ENCODE measurements around the gene CA11. TPM values are rescaled to one million over a fixed set of nuclear protein-coding genes. Genes with fewer than 3 reads are reported as not detected.

CA11 gene
- total RNA-seq, 1 experiment from 2014 or later = 10.5 TPM

- CTCF ChIA-PET = interaction anchor here (0.6 to 2.7 kb wide), 16 partner anchors 8 to 1308 kb away, joined by 3 to 28 read pairs (median 6); partner anchors contain the start of genes DBP and FUT2
- DNase-seq = peak; percentile 41 to 43
- intact Hi-C loops (cut with micrococcal nuclease; ENCODE audit: unreplicated experiment) = loop anchor here (5.0 kb wide), 1 partner anchor 42 kb away; no protein-coding TSS in a partner anchor
These were observed 377 bp downstream of the CA11 start for GRCh38 chr19:48645620-48646000.

GRCh38 chr19:48644839-48645619, 958 bp downstream of the CA11 start:
- no peaks in the 10 kb centered on the region for H3K9me3 ChIP-seq
- H3K36me3 ChIP-seq (ENCODE audit: control insufficient read depth, insufficient read depth, low read length) = no peaks in the 10 kb centered on the region
- peaks cover 9% of the 10 kb centered on the region; the same call in 1 of the 2 replicates for H3K4me1 ChIP-seq
- no peaks in the 10 kb centered on the region for H3K27me3 Mint-ChIP-seq (ENCODE audit: insufficient read depth, unreplicated experiment)
- H3K4me3 ChIP-seq (ENCODE audit: low read depth, low read length) = peak overlapping the region; percentile 56
- peaks cover 16% of the 10 kb centered on the region for H3K4me1 Mint-ChIP-seq (ENCODE audit: low read depth, unreplicated experiment)
- H3K9me3 Mint-ChIP-seq (ENCODE audit: unreplicated experiment) = no peaks in the 10 kb centered on the region
- peak; percentile 72 to 76 for DNase-seq
- peak overlapping the region; percentile 77 for H3K4me3 Mint-ChIP-seq (ENCODE audit: unreplicated experiment)
- POLR2A ChIA-PET = interaction anchor here (0.6 to 2.1 kb wide), 5 partner anchors 15 to 227 kb away, joined by 4 to 12 read pairs (median 7); partner anchors contain the start of genes PPP1R15A, RPL18 and SPHK2
- H3K27me3 ChIP-seq (replicated peaks; ENCODE audit: control insufficient read depth, insufficient read depth, low read length) = no peaks in the 10 kb centered on the region
- H3K36me3 Mint-ChIP-seq (ENCODE audit: insufficient read depth, unreplicated experiment) = no peaks in the 10 kb centered on the region
- intact Hi-C loops (cut with micrococcal nuclease; ENCODE audit: unreplicated experiment) = loop anchor here (5.0 kb wide), 1 partner anchor 42 kb away; no protein-coding TSS in a partner anchor
- TF ChIP-seq CTCF (IDR thresholded peaks at IDR 0.05; ENCODE audit: insufficient read depth in 1 of 2, low read depth in 1 of 2, low read length in 1 of 2, severe bottlenecking in 1 of 2, unreplicated experiment in 1 of 2) = no peak
- CTCF ChIA-PET = interaction anchor here (0.5 to 2.7 kb wide), 13 partner anchors 30 to 1308 kb away, joined by 3 to 28 read pairs (median 6); partner anchors contain the start of gene FUT2
- H3K27ac Mint-ChIP-seq (ENCODE audit: unreplicated experiment) = peak overlapping the region; percentile 69
- no TSS peak for BruUV-seq (replicated peaks)

More at GRCh38 chr19:48645620-48646000, 377 bp downstream of the CA11 start:
- Histone ChIP-seq H3K4me1 (peaks cover 9% of the 10 kb centered on the region; the same call in 1 of the 2 replicates), H3K9me3 (no peaks in the 10 kb centered on the region), H3K4me3 (ENCODE audit: low read depth, low read length) (peak overlapping the region; percentile 56), H3K27me3 (replicated peaks; ENCODE audit: control insufficient read depth, insufficient read depth, low read length) (no peaks in the 10 kb centered on the region), H3K36me3 (ENCODE audit: control insufficient read depth, insufficient read depth, low read length) (no peaks in the 10 kb centered on the region)
- Mint-ChIP-seq H3K36me3 (ENCODE audit: insufficient read depth, unreplicated experiment) (no peaks in the 10 kb centered on the region), H3K27me3 (ENCODE audit: insufficient read depth, unreplicated experiment) (no peaks in the 10 kb centered on the region), H3K4me3 (ENCODE audit: unreplicated experiment) (peak overlapping the region; percentile 77), H3K4me1 (ENCODE audit: low read depth, unreplicated experiment) (peaks cover 16% of the 10 kb centered on the region), H3K9me3 (ENCODE audit: unreplicated experiment) (no peaks in the 10 kb centered on the region), H3K27ac (ENCODE audit: unreplicated experiment) (peak overlapping the region; percentile 69)
- BruUV-seq (replicated peaks) = TSS peak; percentile 87
- POLR2A ChIA-PET = interaction anchor here (0.6 to 2.1 kb wide), 6 partner anchors 15 to 226 kb away, joined by 3 to 12 read pairs (median 6); partner anchors contain the start of genes PPP1R15A, RPL18 and SPHK2
- no peak for TF ChIP-seq CTCF (IDR thresholded peaks at IDR 0.05; ENCODE audit: insufficient read depth in 1 of 2, low read depth in 1 of 2, low read length in 1 of 2, severe bottlenecking in 1 of 2, unreplicated experiment in 1 of 2)

GRCh38 chr19:48644355-48644754, 1.6 kb downstream of the CA11 start:
- Mint-ChIP-seq H3K4me1 (ENCODE audit: low read depth, unreplicated experiment) (peaks cover 16% of the 10 kb centered on the region), H3K27ac (ENCODE audit: unreplicated experiment) (no peak overlapping the region), H3K36me3 (ENCODE audit: insufficient read depth, unreplicated experiment) (peaks cover 2% of the 10 kb centered on the region), H3K27me3 (ENCODE audit: insufficient read depth, unreplicated experiment) (no peaks in the 10 kb centered on the region), H3K9me3 (ENCODE audit: unreplicated experiment) (no peaks in the 10 kb centered on the region), H3K4me3 (ENCODE audit: unreplicated experiment) (no peak overlapping the region)
- Histone ChIP-seq H3K27me3 (replicated peaks; ENCODE audit: control insufficient read depth, insufficient read depth, low read length) (no peaks in the 10 kb centered on the region), H3K9me3 (no peaks in the 10 kb centered on the region), H3K36me3 (ENCODE audit: control insufficient read depth, insufficient read depth, low read length) (no peaks in the 10 kb centered on the region), H3K4me3 (ENCODE audit: low read depth, low read length) (no peak overlapping the region), H3K4me1 (peaks cover 9% of the 10 kb centered on the region; the same call in 1 of the 2 replicates)
- intact Hi-C loops (cut with micrococcal nuclease; ENCODE audit: unreplicated experiment) = no loop called here
- DNase-seq = no peak
- no peak for TF ChIP-seq CTCF (IDR thresholded peaks at IDR 0.05; ENCODE audit: insufficient read depth in 1 of 2, low read depth in 1 of 2, low read length in 1 of 2, severe bottlenecking in 1 of 2, unreplicated experiment in 1 of 2)
- no TSS peak for BruUV-seq (replicated peaks)
- ChIA-PET CTCF (interaction anchor here (0.5 to 2.7 kb wide), 2 partner anchors 92 to 95 kb away, joined by 4 to 28 read pairs; no protein-coding TSS in a partner anchor), POLR2A (no interaction called here)
